K562 (cell line): ENCODE results near the gene NKX1-2. TPM values are rescaled to one million over a fixed set of nuclear protein-coding genes. Genes with fewer than 3 reads are reported as not detected.

Source experiments
- DPF2 ChIP-seq: fragments of 450-650 bp; IDR thresholded peaks from 2 replicates; pipeline ENCODE4 v1.6.1; 2016
- EP300 ChIP-seq: IDR thresholded peaks from 2 replicates; pipeline ENCODE4 v1.6.1; 2012; ENCODE audit warnings: low read length, improper control_type of control experiment
- FOXM1 ChIP-seq, 2 experiments: fragments of 450-650 bp in 1 of 2; sonication (generic) in 1 of 2; formaldehyde crosslinking in 1 of 2; IDR thresholded peaks; 2 replicates each; pipeline versions ENCODE4 v1.6.1 to v1.9.0; 2017 to 2022; ENCODE audit warnings: low read depth in 2 of 2, mild to moderate bottlenecking in 2 of 2, missing genetic modification reagents in 1 of 2, moderate library complexity in 1 of 2
- HDAC6 ChIP-seq: IDR thresholded peaks from 2 replicates; pipeline ENCODE4 v1.6.1; 2012; ENCODE audit warnings: low read depth, mild to moderate bottlenecking, control low read depth, inconsistent platforms, low read length, moderate library complexity
- ILK ChIP-seq: fragments of 450-650 bp; IDR thresholded peaks from 2 replicates; pipeline ENCODE4 v1.6.1; 2016; ENCODE audit warnings: missing genetic modification characterization, low read depth, mild to moderate bottlenecking, missing compliant biosample characterization, moderate library complexity, borderline replicate concordance
- MCM5 ChIP-seq: fragments of 450-650 bp; IDR thresholded peaks from 2 replicates; pipeline ENCODE4 v1.6.1; 2016; ENCODE audit warnings: low read depth
- NRF1 ChIP-seq, 2 experiments: fragments of 450-650 bp; IDR thresholded peaks in 1 of 2; conservative IDR thresholded peaks in 1 of 2; 2 replicates each; pipeline ENCODE4 v1.6.1; 2014; ENCODE audit warnings: mild to moderate bottlenecking in 2 of 2
- PML ChIP-seq: IDR thresholded peaks from 2 replicates; pipeline ENCODE4 v1.6.1; 2012; ENCODE audit warnings: low read length, inconsistent platforms
- POLR2AphosphoS5 ChIP-seq: IDR thresholded peaks from 2 replicates; pipeline ENCODE4 v1.6.1; 2011; ENCODE audit warnings: mild to moderate bottlenecking, low read depth, low read length, moderate library complexity; ENCODE audit not compliant: control insufficient read depth, insufficient read depth
- RBBP5 ChIP-seq: fragments of 200-600 bp; sonication (generic); IDR thresholded peaks from 2 replicates; pipeline ENCODE4 v1.6.1; 2012; ENCODE audit warnings: borderline replicate concordance, mild to moderate bottlenecking, low read length, control low read depth, inconsistent platforms; ENCODE audit not compliant: insufficient read depth, poor library complexity, severe bottlenecking
- SIRT6 ChIP-seq: IDR thresholded peaks from one replicate; pipeline ENCODE4 v1.6.1; 2012; ENCODE audit warnings: low read depth, mild to moderate bottlenecking, control low read depth, inconsistent platforms, low read length, moderate library complexity
- SMARCA4 ChIP-seq: fragments of 450-650 bp; IDR thresholded peaks from 2 replicates; pipeline ENCODE4 v1.6.1; 2016
- SMARCB1 ChIP-seq: IDR thresholded peaks from 2 replicates; pipeline ENCODE4 v1.6.1; 2011; ENCODE audit warnings: improper control_type of control experiment, low read depth; ENCODE audit not compliant: insufficient read length
- SRSF1 ChIP-seq: fragments of 200-400 bp; formaldehyde crosslinking; IDR thresholded peaks from 2 replicates; pipeline ENCODE4 v1.6.1; 2017; ENCODE audit warnings: mild to moderate bottlenecking, low read depth, low read length, moderate library complexity
- TAL1 ChIP-seq: fragments of 450-650 bp; IDR thresholded peaks from 2 replicates; pipeline ENCODE4 v1.6.1; 2016; ENCODE audit warnings: mild to moderate bottlenecking
- TCF7L2 ChIP-seq: fragments of 150-350 bp; IDR thresholded peaks from 2 replicates; pipeline ENCODE4 v1.6.1; 2016; ENCODE audit warnings: low read depth, mild to moderate bottlenecking, low read length, moderate library complexity
- TEAD4 ChIP-seq, 2 experiments: sonication (generic) in 1 of 2; formaldehyde crosslinking in 1 of 2; IDR thresholded peaks; 2 replicates each; pipeline versions ENCODE4 v1.6.1 to v1.8.0; 2012 to 2022; ENCODE audit warnings: borderline replicate concordance in 1 of 2, inconsistent platforms in 1 of 2, low read length in 1 of 2, mild to moderate bottlenecking in 1 of 2, missing genetic modification reagents in 1 of 2
- ZEB2 ChIP-seq: fragments of 450-650 bp; IDR thresholded peaks from 2 replicates; pipeline ENCODE4 v1.6.1; 2016
- ZNF232 ChIP-seq: sonication (generic); formaldehyde crosslinking; IDR thresholded peaks from 2 replicates; pipeline ENCODE4 v1.8.0; 2022; ENCODE audit warnings: mild to moderate bottlenecking, missing genetic modification reagents
- ZNF274 ChIP-seq: IDR thresholded peaks from 2 replicates; pipeline ENCODE4 v1.6.1; 2011; ENCODE audit warnings: low read depth, mild to moderate bottlenecking, low read length, moderate library complexity, borderline replicate concordance
- ZNF445 ChIP-seq: fragments of 250-450 bp; sonication (Bioruptor Pico); IDR thresholded peaks from 2 replicates; pipeline ENCODE4 v1.4.0; 2020; ENCODE audit warnings: low read depth, mild to moderate bottlenecking, moderate library complexity
- ZNF668 ChIP-seq: fragments of 250-450 bp; sonication (Bioruptor Pico); IDR thresholded peaks from 2 replicates; pipeline ENCODE4 v1.8.0; 2022; ENCODE audit warnings: mild to moderate bottlenecking, inconsistent platforms
- ZNF766 ChIP-seq: fragments of 200-800 bp; sonication (Bioruptor generic); conservative IDR thresholded peaks from 2 replicates; pipeline ENCODE4 v1.6.1; 2016; ENCODE audit warnings: missing genetic modification characterization, missing compliant biosample characterization
- polyA plus RNA-seq, 8 experiments: library from polyadenylated mRNA; depleted of rRNA in 4 of 8; stranded (reverse) in 5 of 8; unstranded in 3 of 8; fragments of >200 nt; fragmentation: Nextera tagmentation in 2 of 8; fragmentation: Illumina TruSeq in 1 of 8; extraction: Ambion mirVana in 2 of 8; extraction: Trizol in 1 of 8; gene quantifications; 2 replicates each; pipeline versions ENCODE4 v1.2.1 to v1.2.3, GENCODE V29; 2011 to 2014; ENCODE audit warnings: inconsistent platforms in 1 of 8, missing spikeins in 1 of 8
- total RNA-seq, 7 experiments: library from RNA; depleted of rRNA in 6 of 7; stranded (reverse); fragments of >200 nt in 6 of 7; fragmentation: Illumina TruSeq in 2 of 7; extraction: Trizol in 2 of 7; gene quantifications; 2 replicates each; pipeline versions ENCODE4 v1.2.1 to v1.2.3, GENCODE V29; 2011 to 2021; ENCODE audit warnings: low replicate concordance in 1 of 7
- TF ChIP-seq, protein P1 (sequence below): sonication (generic); formaldehyde crosslinking; IDR thresholded peaks from 2 replicates; pipeline ENCODE4 v1.9.0; 2022; ENCODE audit warnings: mild to moderate bottlenecking, missing genetic modification reagents
- TF ChIP-seq, protein P2 (sequence below): fragments of 450-650 bp; formaldehyde crosslinking; conservative IDR thresholded peaks from 2 replicates; pipeline ENCODE4 v1.4.0; 2022; ENCODE audit warnings: mild to moderate bottlenecking, missing genetic modification characterization
- TF ChIP-seq, protein P3 (sequence below): fragments of 450-650 bp; IDR thresholded peaks from 2 replicates; pipeline ENCODE4 v1.6.1; 2016; ENCODE audit warnings: antibody characterized with exemption
- TF ChIP-seq, protein P4 (sequence below): sonication (generic); formaldehyde crosslinking; IDR thresholded peaks from 2 replicates; pipeline ENCODE4 v1.8.0; 2022; ENCODE audit warnings: missing genetic modification reagents, mild to moderate bottlenecking, moderate library complexity, borderline replicate concordance

NKX1-2 gene
- total and polyA plus RNA-seq, 9 of the 15 experiments (the other 6 are each of a cell fraction or from before 2014, with no cell fraction given) = not detected

DNA sequence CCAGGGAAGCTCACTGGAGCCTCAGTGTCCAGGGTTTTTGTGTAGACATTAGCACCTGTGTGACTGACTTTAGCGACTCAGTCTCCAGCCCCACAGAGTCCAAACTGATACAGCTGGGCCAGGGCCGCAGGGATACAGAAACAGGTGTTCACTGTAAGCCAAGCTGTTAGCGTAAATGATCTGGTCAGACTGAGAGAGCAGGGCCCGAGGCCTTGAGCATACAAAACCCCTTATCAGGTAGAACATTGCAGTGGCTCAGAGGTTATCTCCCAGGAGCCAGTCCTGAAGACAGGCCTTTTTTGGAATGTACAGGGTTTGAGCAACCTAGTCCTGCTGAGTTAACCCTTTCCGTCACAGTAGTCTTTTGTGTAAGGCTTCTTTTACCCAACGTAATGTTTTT lies 36.8 kb upstream of the NKX1-2 start (continued):
- TF ChIP-seq ZNF445 (CRISPR knock-in tag) (no peak), ZNF232 (CRISPR knock-in tag) (no peak), TCF7L2 (no peak), TEAD4 (IDR thresholded peaks at IDR 0.05; ENCODE audit: low read length) (peak; percentile 92), TEAD4 (CRISPR knock-in tag; IDR thresholded peaks at IDR 0.05; ENCODE audit: borderline replicate concordance) (no peak), HDAC6 (no peak), ZNF668 (CRISPR knock-in tag) (no peak), DPF2 (peak; percentile 80), ZNF766 (CRISPR knock-in tag) (peak; percentile 40; the same call in 1 of the 2 replicates), EP300 (peak; percentile 75), SIRT6 (no peak), RBBP5 (no peak), FOXM1 (IDR thresholded peaks at IDR 0.05; ENCODE audit: low read depth) (peak; percentile 52; the same call in 1 of the 2 replicates), FOXM1 (CRISPR knock-in tag; IDR thresholded peaks at IDR 0.05; ENCODE audit: low read depth) (no peak), PML (peak; percentile 69), ILK (tag) (no peak), POLR2AphosphoS5 (peak; percentile 58; the same call in 1 of the 2 replicates), ZNF274 (peak; percentile 50; the same call in 1 of the 2 replicates), SRSF1 (no peak), TAL1 (peak; percentile 93), MCM5 (no peak), SMARCA4 (peak; percentile 71; the same call in 1 of the 2 replicates), NRF1 (conservative IDR thresholded peaks at IDR 0.05 in 1 of 2, IDR thresholded peaks at IDR 0.05 in 1 of 2) (0 out of 4 replicates have a peak, but pooled peaks of 1 of the 2 experiments have one; percentile 21), SMARCB1 (peak; percentile 48), ZEB2 (peak; percentile 65; the same call in 1 of the 2 replicates)
- TF ChIP-seq, protein P1, sequence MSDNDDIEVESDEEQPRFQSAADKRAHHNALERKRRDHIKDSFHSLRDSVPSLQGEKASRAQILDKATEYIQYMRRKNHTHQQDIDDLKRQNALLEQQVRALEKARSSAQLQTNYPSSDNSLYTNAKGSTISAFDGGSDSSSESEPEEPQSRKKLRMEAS = no peak
- TF ChIP-seq, protein P2, sequence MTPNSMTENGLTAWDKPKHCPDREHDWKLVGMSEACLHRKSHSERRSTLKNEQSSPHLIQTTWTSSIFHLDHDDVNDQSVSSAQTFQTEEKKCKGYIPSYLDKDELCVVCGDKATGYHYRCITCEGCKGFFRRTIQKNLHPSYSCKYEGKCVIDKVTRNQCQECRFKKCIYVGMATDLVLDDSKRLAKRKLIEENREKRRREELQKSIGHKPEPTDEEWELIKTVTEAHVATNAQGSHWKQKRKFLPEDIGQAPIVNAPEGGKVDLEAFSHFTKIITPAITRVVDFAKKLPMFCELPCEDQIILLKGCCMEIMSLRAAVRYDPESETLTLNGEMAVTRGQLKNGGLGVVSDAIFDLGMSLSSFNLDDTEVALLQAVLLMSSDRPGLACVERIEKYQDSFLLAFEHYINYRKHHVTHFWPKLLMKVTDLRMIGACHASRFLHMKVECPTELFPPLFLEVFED (CRISPR knock-in tag) = no peak
- TF ChIP-seq, protein P3, sequence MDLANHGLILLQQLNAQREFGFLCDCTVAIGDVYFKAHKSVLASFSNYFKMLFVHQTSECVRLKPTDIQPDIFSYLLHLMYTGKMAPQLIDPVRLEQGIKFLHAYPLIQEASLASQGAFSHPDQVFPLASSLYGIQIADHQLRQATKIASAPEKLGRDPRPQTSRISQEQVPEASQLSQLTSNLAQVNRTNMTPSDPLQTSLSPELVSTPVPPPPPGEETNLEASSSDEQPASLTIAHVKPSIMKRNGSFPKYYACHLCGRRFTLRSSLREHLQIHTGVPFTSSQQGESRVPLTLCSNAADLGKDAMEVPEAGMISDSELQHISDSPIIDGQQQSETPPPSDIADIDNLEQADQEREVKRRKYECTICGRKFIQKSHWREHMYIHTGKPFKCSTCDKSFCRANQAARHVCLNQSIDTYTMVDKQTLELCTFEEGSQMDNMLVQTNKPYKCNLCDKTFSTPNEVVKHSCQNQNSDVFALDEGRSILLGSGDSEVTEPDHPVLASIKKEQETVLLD = no peak
- TF ChIP-seq, protein P4, sequence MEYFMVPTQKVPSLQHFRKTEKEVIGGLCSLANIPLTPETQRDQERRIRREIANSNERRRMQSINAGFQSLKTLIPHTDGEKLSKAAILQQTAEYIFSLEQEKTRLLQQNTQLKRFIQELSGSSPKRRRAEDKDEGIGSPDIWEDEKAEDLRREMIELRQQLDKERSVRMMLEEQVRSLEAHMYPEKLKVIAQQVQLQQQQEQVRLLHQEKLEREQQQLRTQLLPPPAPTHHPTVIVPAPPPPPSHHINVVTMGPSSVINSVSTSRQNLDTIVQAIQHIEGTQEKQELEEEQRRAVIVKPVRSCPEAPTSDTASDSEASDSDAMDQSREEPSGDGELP (CRISPR knock-in tag) = peak; percentile 85
